ENCODE data around the gene NFIA.

DNA sequence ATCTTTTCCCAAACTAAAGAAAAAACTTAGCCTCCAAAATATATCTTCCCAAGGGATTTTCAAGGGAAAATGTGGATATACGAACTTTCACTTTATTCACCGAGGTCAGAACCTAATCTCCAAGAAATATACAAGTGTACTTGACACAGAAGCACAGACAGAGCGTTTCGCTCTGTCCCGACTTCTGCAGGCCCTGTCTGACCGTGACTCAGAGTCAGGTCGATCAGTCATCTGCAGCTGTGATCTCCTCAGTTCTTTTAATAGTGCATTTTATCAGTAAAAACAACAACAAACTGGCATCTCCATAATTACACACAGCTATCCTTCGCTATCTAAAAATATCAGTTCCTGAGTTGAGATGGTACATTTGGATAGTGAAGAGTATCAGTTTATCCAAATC, 416.0 kb downstream of the NFIA start:
- TF ChIP-seq, protein P1, sequence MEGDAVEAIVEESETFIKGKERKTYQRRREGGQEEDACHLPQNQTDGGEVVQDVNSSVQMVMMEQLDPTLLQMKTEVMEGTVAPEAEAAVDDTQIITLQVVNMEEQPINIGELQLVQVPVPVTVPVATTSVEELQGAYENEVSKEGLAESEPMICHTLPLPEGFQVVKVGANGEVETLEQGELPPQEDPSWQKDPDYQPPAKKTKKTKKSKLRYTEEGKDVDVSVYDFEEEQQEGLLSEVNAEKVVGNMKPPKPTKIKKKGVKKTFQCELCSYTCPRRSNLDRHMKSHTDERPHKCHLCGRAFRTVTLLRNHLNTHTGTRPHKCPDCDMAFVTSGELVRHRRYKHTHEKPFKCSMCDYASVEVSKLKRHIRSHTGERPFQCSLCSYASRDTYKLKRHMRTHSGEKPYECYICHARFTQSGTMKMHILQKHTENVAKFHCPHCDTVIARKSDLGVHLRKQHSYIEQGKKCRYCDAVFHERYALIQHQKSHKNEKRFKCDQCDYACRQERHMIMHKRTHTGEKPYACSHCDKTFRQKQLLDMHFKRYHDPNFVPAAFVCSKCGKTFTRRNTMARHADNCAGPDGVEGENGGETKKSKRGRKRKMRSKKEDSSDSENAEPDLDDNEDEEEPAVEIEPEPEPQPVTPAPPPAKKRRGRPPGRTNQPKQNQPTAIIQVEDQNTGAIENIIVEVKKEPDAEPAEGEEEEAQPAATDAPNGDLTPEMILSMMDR (conservative IDR thresholded peaks at IDR 0.05 in 1 of 2, IDR thresholded peaks at IDR 0.05 in 1 of 2; ENCODE audit: extremely low read depth in 1 of 2, insufficient read depth in 1 of 2, low read depth in 1 of 2, low read length in 2 of 2) = no peak
- no peak for TF ChIP-seq EZH2 (IDR thresholded peaks at IDR 0.05; ENCODE audit: borderline replicate concordance, low read length)
